Activated B cell treated with CpG ODN at 0.5 μM for 24 hours (primary cell): ENCODE data around the gene WASL. TPM values are rescaled to one million over a fixed set of nuclear protein-coding genes. Genes with fewer than 3 reads are reported as not detected.

ENCODE experiments used
- ATAC-seq: fragments of 200-7000 bp; cut with Tn5 transposase; one replicate; pipeline ENCODE4 v1.10.0; 2021; ENCODE audit warnings: low read depth, mild to moderate bottlenecking, moderate library complexity
- CTCF ChIA-PET: fragments of 350-600 bp; sonication (Branson Sonifier 250); formaldehyde crosslinking; loops from one replicate; lab custom pipeline; 2021; ENCODE audit warnings: antibody characterized with exemption; lab: Charles Lee
- POLR2A ChIA-PET: fragments of 350-600 bp; sonication (Branson Sonifier 250); formaldehyde crosslinking; loops from one replicate; lab custom pipeline; 2021; ENCODE audit warnings: antibody characterized with exemption; lab: Charles Lee
- DNase-seq: peaks from one replicate; pipeline ENCODE4 v3.0.0; 2022
- H3K27ac Mint-ChIP-seq: one replicate; pipeline ENCODE4 v1.8.0; 2020; ENCODE audit warnings: mixed read lengths
- H3K27me3 Mint-ChIP-seq: one replicate; pipeline ENCODE4 v1.8.0; 2021; ENCODE audit warnings: mixed read lengths
- H3K36me3 Mint-ChIP-seq: one replicate; pipeline ENCODE4 v1.8.0; 2021; ENCODE audit warnings: low read depth, mixed read lengths
- H3K4me1 Mint-ChIP-seq: one replicate; pipeline ENCODE4 v1.8.0; 2021; ENCODE audit warnings: mixed read lengths
- H3K4me3 Mint-ChIP-seq: one replicate; pipeline ENCODE4 v1.8.0; 2020; ENCODE audit warnings: mild to moderate bottlenecking, mixed read lengths
- H3K9me3 Mint-ChIP-seq: one replicate; pipeline ENCODE4 v1.8.0; 2020; ENCODE audit warnings: mixed read lengths
- CTCF ChIP-seq: fragments of 200-600 bp; IDR thresholded peaks from one replicate; pipeline ENCODE4 v1.8.0; 2022; ENCODE audit warnings: antibody characterized with exemption, mild to moderate bottlenecking
- intact Hi-C: fragments of 100-400 bp; cut with micrococcal nuclease; formaldehyde crosslinking; loops from one replicate; pipeline ENCODE4 v1.15.1; 2024
- total RNA-seq: library from RNA; stranded (reverse); gene quantifications from 2 replicates; pipeline ENCODE4 v1.2.3, GENCODE V29; 2022

WASL gene
- total RNA-seq, 1 donor from 2014 or later = 6.9 TPM

- H3K27ac Mint-ChIP-seq = no peak overlapping the region
- peaks cover 15% of the 10 kb centered on the region for H3K36me3 Mint-ChIP-seq
- ChIA-PET POLR2A (no interaction called here), CTCF (interaction anchor here (1.2 to 2.4 kb wide), 4 partner anchors 22 to 191 kb away, joined by 3 to 23 read pairs (median 6); no protein-coding TSS in a partner anchor)
- no peak overlapping the region for H3K4me3 Mint-ChIP-seq
- no peaks in the 10 kb centered on the region for H3K9me3 Mint-ChIP-seq
- TF ChIP-seq CTCF = no peak
- H3K4me1 Mint-ChIP-seq = no peaks in the 10 kb centered on the region
- H3K27me3 Mint-ChIP-seq = no peaks in the 10 kb centered on the region
- DNase-seq = no peak
- ATAC-seq = no peak
- intact Hi-C loops = loop anchor here (10.0 kb wide), 1 partner anchor 1173 kb away; no protein-coding TSS in a partner anchor
Observed at GRCh38 chr7:123681561-123681960, 67.2 kb downstream of the WASL start.

GRCh38 chr7:123680580-123680979 is 68.2 kb downstream of the WASL start:
- intact Hi-C loops = loop anchor here (10.0 kb wide), 1 partner anchor 1174 kb away; no protein-coding TSS in a partner anchor
- ChIA-PET POLR2A (no interaction called here), CTCF (interaction anchor here (1.2 to 2.4 kb wide), 3 partner anchors 23 to 192 kb away, joined by 4 to 23 read pairs (median 9); no protein-coding TSS in a partner anchor)
- no peak for ATAC-seq
- Mint-ChIP-seq H3K9me3 (no peaks in the 10 kb centered on the region), H3K4me3 (no peak overlapping the region), H3K4me1 (no peaks in the 10 kb centered on the region), H3K27ac (no peak overlapping the region), H3K27me3 (no peaks in the 10 kb centered on the region), H3K36me3 (peaks cover 15% of the 10 kb centered on the region)
- no peak for DNase-seq
- TF ChIP-seq CTCF = no peak

GRCh38 chr7:123679614-123680013 is 69.2 kb downstream of the WASL start:
- intact Hi-C loops = loop anchor here (10.0 kb wide), 1 partner anchor 1175 kb away; no protein-coding TSS in a partner anchor
- Mint-ChIP-seq H3K36me3 (peaks cover 15% of the 10 kb centered on the region), H3K27me3 (no peaks in the 10 kb centered on the region), H3K9me3 (no peaks in the 10 kb centered on the region), H3K4me3 (no peak overlapping the region), H3K4me1 (no peaks in the 10 kb centered on the region), H3K27ac (no peak overlapping the region)
- POLR2A ChIA-PET = no interaction called here
- ATAC-seq = no peak
- CTCF ChIA-PET = interaction anchor here (0.8 kb wide), 1 partner anchor 185 kb away, joined by 4 read pairs; no protein-coding TSS in a partner anchor
- no peak for TF ChIP-seq CTCF
- no peak for DNase-seq

- DNase-seq (no peak), ATAC-seq (no peak)
- ChIA-PET POLR2A (no interaction called here), CTCF (no interaction called here)
- H3K4me1 Mint-ChIP-seq = no peaks in the 10 kb centered on the region
- intact Hi-C loops = no loop called here
- TF ChIP-seq CTCF = no peak
- H3K27ac Mint-ChIP-seq = no peak overlapping the region
- peaks cover 10% of the 10 kb centered on the region for H3K36me3 Mint-ChIP-seq
- no peaks in the 10 kb centered on the region for H3K27me3 Mint-ChIP-seq
- H3K9me3 Mint-ChIP-seq = no peaks in the 10 kb centered on the region
- H3K4me3 Mint-ChIP-seq = no peak overlapping the region
Observed at GRCh38 chr7:123677061-123677715, 71.6 kb downstream of the WASL start.

- POLR2A ChIA-PET = no interaction called here
- intact Hi-C loops = no loop called here
Observed at GRCh38 chr7:123675181-123675473, 73.7 kb downstream of the WASL start.

More at GRCh38 chr7:123675181-123675473, 73.7 kb downstream of the WASL start:
- no peak for DNase-seq
- Mint-ChIP-seq H3K27ac (no peak overlapping the region), H3K4me3 (no peak overlapping the region), H3K27me3 (no peaks in the 10 kb centered on the region), H3K36me3 (no peaks in the 10 kb centered on the region), H3K9me3 (no peaks in the 10 kb centered on the region), H3K4me1 (no peaks in the 10 kb centered on the region)
- CTCF ChIA-PET = no interaction called here
- no peak for ATAC-seq
- TF ChIP-seq CTCF = no peak
